A673 (cell line): ENCODE data around the gene MPPED2. TPM values are rescaled to one million over a fixed set of nuclear protein-coding genes. Genes with fewer than 3 reads are reported as not detected.

Experiments used
- BruUV-seq: library from RNA; stranded (reverse); fragments of 400-500 nt; replicated peaks from 2 replicates; lab custom pipeline; 2021; lab: Mats Ljungman, UMichigan
- CTCF ChIA-PET: fragments of 300-600 bp; sonication (Branson Sonifier 250); formaldehyde crosslinking; loops from one replicate; lab custom pipeline; 2022; ENCODE audit warnings: antibody characterized with exemption; lab: Charles Lee
- POLR2A ChIA-PET: fragments of 300-600 bp; sonication (Branson Sonifier 250); formaldehyde crosslinking; loops from one replicate; lab custom pipeline; 2022; ENCODE audit warnings: antibody characterized with exemption; ENCODE audit not compliant: low non-redundant PET; lab: Charles Lee
- DNase-seq: peaks from one replicate; pipeline ENCODE4 v3.0.0-alpha.2; 2015; ENCODE audit warnings: low spot score
- H3K27ac ChIP-seq: fragments of 200-600 bp; sonication (generic); 2 replicates; pipeline ENCODE4 v1.5.1; 2016; ENCODE audit warnings: mixed run types, low read depth, mild to moderate bottlenecking, mixed read lengths, antibody characterized with exemption, low read length; ENCODE audit not compliant: poor library complexity, severe bottlenecking
- H3K27me3 ChIP-seq: fragments of 200-600 bp; sonication (generic); replicated peaks from 2 replicates; pipeline ENCODE4 v1.6.1; 2017; ENCODE audit warnings: mixed run types, low read depth, mild to moderate bottlenecking, mixed read lengths, antibody characterized with exemption, low read length; ENCODE audit not compliant: insufficient read depth, poor library complexity
- H3K36me3 ChIP-seq: fragments of 200-600 bp; sonication (generic); 2 replicates; pipeline ENCODE4 v1.6.1; 2016; ENCODE audit warnings: mixed run types, mild to moderate bottlenecking, mixed read lengths, antibody characterized with exemption, low read length; ENCODE audit not compliant: insufficient read depth, poor library complexity, severe bottlenecking
- H3K4me1 ChIP-seq: fragments of 200-600 bp; sonication (generic); 2 replicates; pipeline ENCODE4 v1.6.1; 2017; ENCODE audit warnings: mixed run types, mild to moderate bottlenecking, mixed read lengths, antibody characterized with exemption, low read length; ENCODE audit not compliant: insufficient read depth, poor library complexity, severe bottlenecking
- H3K4me3 ChIP-seq: fragments of 200-600 bp; sonication (generic); 2 replicates; pipeline ENCODE4 v1.5.1; 2016; ENCODE audit warnings: low read depth, mixed run types, mild to moderate bottlenecking, mixed read lengths, low read length; ENCODE audit not compliant: poor library complexity, severe bottlenecking
- H3K9me3 ChIP-seq: fragments of 200-600 bp; sonication (generic); 2 replicates; pipeline ENCODE4 v1.6.1; 2016; ENCODE audit warnings: mixed run types, low read depth, mild to moderate bottlenecking, mixed read lengths, antibody characterized with exemption, low read length; ENCODE audit not compliant: poor library complexity, severe bottlenecking
- EZH2 ChIP-seq: fragments of 200-600 bp; sonication (generic); IDR thresholded peaks from 2 replicates; pipeline ENCODE4 v1.6.1; 2017; ENCODE audit warnings: borderline replicate concordance, low read depth, mild to moderate bottlenecking, mixed read lengths, antibody characterized with exemption, low read length; ENCODE audit not compliant: poor library complexity, severe bottlenecking
- intact Hi-C: fragments of 100-400 bp; cut with micrococcal nuclease; formaldehyde crosslinking; loops from one replicate; pipeline ENCODE4 v1.10.0; 2022; ENCODE audit not compliant: unreplicated experiment
- total RNA-seq: library from RNA; stranded (reverse); gene quantifications from 2 replicates; pipeline ENCODE4 v1.2.3, GENCODE V29; 2021
- TF ChIP-seq, protein P1 (sequence below): fragments of 300-800, 200-600 bp; sonication (generic); conservative IDR thresholded peaks from 2 replicates; pipeline ENCODE4 v1.5.1; 2017; ENCODE audit warnings: low read depth, mild to moderate bottlenecking, antibody characterized with exemption, low read length, moderate library complexity, mixed read lengths

MPPED2 gene
- total RNA-seq, 1 experiment from 2014 or later, result 2.0 TPM

DNA sequence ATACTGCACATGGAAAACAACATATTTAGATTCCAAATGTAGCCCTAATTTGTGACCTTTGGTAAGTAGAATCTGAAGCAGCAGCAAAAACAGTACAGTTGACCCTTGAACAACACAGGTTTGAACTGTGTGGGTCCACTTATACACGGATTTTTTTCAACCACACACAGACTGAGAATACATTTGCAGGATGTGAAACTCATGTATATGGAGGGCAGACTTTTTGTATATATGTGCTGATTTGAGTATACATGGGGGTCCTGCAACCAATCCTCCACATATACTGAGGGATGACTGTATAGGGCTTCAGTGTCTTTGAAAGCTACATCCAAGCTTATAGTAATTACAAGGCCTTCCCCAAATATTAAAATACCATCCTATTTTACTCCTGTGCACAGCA lies 120.5 kb downstream of the MPPED2 start:
- Histone ChIP-seq H3K9me3 (no peaks in the 10 kb centered on the region), H3K27me3 (peaks cover 9% of the 10 kb centered on the region), H3K4me1 (no peaks in the 10 kb centered on the region), H3K4me3 (no peak overlapping the region), H3K36me3 (no peaks in the 10 kb centered on the region), H3K27ac (no peak overlapping the region)
- TF ChIP-seq, protein P1, sequence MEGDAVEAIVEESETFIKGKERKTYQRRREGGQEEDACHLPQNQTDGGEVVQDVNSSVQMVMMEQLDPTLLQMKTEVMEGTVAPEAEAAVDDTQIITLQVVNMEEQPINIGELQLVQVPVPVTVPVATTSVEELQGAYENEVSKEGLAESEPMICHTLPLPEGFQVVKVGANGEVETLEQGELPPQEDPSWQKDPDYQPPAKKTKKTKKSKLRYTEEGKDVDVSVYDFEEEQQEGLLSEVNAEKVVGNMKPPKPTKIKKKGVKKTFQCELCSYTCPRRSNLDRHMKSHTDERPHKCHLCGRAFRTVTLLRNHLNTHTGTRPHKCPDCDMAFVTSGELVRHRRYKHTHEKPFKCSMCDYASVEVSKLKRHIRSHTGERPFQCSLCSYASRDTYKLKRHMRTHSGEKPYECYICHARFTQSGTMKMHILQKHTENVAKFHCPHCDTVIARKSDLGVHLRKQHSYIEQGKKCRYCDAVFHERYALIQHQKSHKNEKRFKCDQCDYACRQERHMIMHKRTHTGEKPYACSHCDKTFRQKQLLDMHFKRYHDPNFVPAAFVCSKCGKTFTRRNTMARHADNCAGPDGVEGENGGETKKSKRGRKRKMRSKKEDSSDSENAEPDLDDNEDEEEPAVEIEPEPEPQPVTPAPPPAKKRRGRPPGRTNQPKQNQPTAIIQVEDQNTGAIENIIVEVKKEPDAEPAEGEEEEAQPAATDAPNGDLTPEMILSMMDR, result no peak
- TF ChIP-seq EZH2, result no peak
- BruUV-seq, result no TSS peak
- DNase-seq, result no peak
- intact Hi-C loops, result no loop called here
- ChIA-PET POLR2A (no interaction called here), CTCF (no interaction called here)

DNA sequence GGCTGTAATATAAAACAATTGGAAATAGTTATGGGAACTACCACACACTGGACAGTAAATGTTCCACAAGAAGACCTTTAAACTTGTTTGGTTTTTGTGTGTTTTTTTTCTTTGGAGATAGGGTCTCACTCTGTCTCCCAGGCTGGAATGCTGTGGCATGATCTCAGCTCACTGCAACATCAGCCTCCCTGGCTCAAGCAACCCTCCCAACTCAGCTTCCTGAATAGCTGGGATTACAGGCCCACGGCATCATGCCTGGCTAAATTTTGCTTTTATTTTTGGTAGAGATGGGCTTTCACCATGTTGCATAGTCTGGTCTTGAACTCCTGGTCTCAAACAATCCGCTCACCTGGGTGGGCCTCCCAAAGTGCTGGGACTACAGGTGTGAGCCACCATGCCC lies 121.0 kb downstream of the MPPED2 start:
- CTCF ChIA-PET, result no interaction called here
- H3K36me3 ChIP-seq, result no peaks in the 10 kb centered on the region
- no TSS peak for BruUV-seq
- TF ChIP-seq EZH2, result no peak
- TF ChIP-seq, protein P1, result no peak
- H3K4me1 ChIP-seq, result no peaks in the 10 kb centered on the region
- intact Hi-C loops, result no loop called here
- no peaks in the 10 kb centered on the region for H3K9me3 ChIP-seq
- H3K27ac ChIP-seq, result no peak overlapping the region
- no peak for DNase-seq
- H3K4me3 ChIP-seq, result no peak overlapping the region
- POLR2A ChIA-PET, result no interaction called here
- peaks cover 9% of the 10 kb centered on the region for H3K27me3 ChIP-seq

DNA sequence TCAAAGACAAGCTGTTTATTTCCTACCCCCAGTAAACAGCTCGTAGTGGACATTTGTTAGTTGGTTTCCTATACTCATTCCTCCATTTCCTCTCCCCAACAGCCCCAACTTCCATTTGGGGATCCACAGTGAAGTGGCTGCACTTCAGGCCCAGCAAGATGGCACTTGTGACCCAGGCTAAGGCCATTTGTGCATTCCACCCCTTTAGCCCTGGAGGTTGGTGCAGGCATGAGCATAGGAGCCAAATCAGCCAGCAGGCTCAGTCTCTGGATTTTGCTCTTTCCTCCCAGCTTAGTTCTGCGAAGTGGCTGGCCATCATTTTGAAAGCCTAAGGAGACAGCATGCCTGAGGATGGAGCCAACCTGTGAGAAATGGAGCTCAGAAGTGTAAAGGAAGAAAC lies 122.9 kb downstream of the MPPED2 start:
- no TSS peak for BruUV-seq
- no peak for TF ChIP-seq EZH2
- TF ChIP-seq, protein P1, result no peak
- no peak overlapping the region for H3K27ac ChIP-seq
- POLR2A ChIA-PET, result no interaction called here
- DNase-seq, result no peak
- peaks cover 9% of the 10 kb centered on the region for H3K27me3 ChIP-seq
- H3K4me1 ChIP-seq, result no peaks in the 10 kb centered on the region
- no peak overlapping the region for H3K4me3 ChIP-seq
- CTCF ChIA-PET, result no interaction called here
- H3K9me3 ChIP-seq, result no peaks in the 10 kb centered on the region
- intact Hi-C loops, result no loop called here
- no peaks in the 10 kb centered on the region for H3K36me3 ChIP-seq
